Peyer's patch (tissue), 4 donors: ENCODE measurements around the gene TOMM22. TPM values are rescaled to one million over a fixed set of nuclear protein-coding genes. Genes with fewer than 3 reads are reported as not detected.

Source experiments
- DNase-seq, 3 donors: peaks; one replicate each; pipeline ENCODE4 v3.0.0-alpha.2; 2017 to 2019
- H3K27ac ChIP-seq, 4 donors: fragments of 200-600 bp; sonication (generic); one replicate each; pipeline ENCODE4 v1.5.1; 2016 to 2019
- H3K27me3 ChIP-seq, 2 donors: fragments of 200-600 bp; sonication (generic); one replicate each; pipeline ENCODE4 v1.5.1; 2019
- H3K36me3 ChIP-seq, 3 donors: fragments of 200-600 bp; sonication (generic); one replicate each; pipeline ENCODE4 v1.5.1; 2016 to 2019
- H3K4me1 ChIP-seq, 4 donors: fragments of 200-600 bp; sonication (generic); one replicate each; pipeline ENCODE4 v1.5.1; 2016 to 2019
- H3K4me3 ChIP-seq, 4 donors: fragments of 200-600 bp; sonication (generic); 1 replicate in 3 of 4; 2 replicates in 1 of 4; pipeline ENCODE4 v1.5.1; 2016 to 2019; ENCODE audit warnings: mild to moderate bottlenecking in 1 of 4
- H3K9me3 ChIP-seq, 4 donors: fragments of 200-600 bp; sonication (generic); one replicate each; pipeline ENCODE4 v1.5.1; 2016 to 2019; ENCODE audit warnings: mild to moderate bottlenecking in 1 of 4
- CTCF ChIP-seq, 6 experiments: fragments of 450-650 bp in 4 of 6; fragments of 200-600 bp in 2 of 6; sonication (generic) in 1 of 6; IDR thresholded peaks; one replicate each; pipeline ENCODE4 v1.5.1; 2017 to 2019; ENCODE audit warnings: antibody characterized with exemption in 6 of 6, mild to moderate bottlenecking in 3 of 6, moderate library complexity in 1 of 6
- POLR2A ChIP-seq, 2 donors: fragments of 450-650 bp; IDR thresholded peaks; one replicate each; pipeline ENCODE4 v1.5.1; 2017; ENCODE audit warnings: antibody characterized with exemption in 2 of 2, mild to moderate bottlenecking in 2 of 2, moderate library complexity in 2 of 2
- total RNA-seq, 4 donors: library from RNA; depleted of rRNA; stranded (reverse); fragments of >200 nt; gene quantifications; one replicate each; pipeline ENCODE4 v1.1.0, GENCODE V29; 2016

The TOMM22 gene
- total RNA-seq, 4 donors from 2014 or later, result 19.6 to 35.5 (median 28.9) TPM

GRCh38 chr22:38732251-38732815, 50.6 kb downstream of the TOMM22 start:
- TF ChIP-seq POLR2A (IDR thresholded peaks at IDR 0.05) (no peak), CTCF (IDR thresholded peaks at IDR 0.05) (no peak)
- H3K27ac ChIP-seq, result peak overlapping the region in 2 of 4 donors; percentile 72 to 85
- H3K27me3 ChIP-seq, result no peaks in the 10 kb centered on the region
- no peak overlapping the region for H3K4me3 ChIP-seq
- no peaks in the 10 kb centered on the region for H3K9me3 ChIP-seq
- DNase-seq, result no peak
- peaks cover 0 to 82% (median 2%) of the 10 kb centered on the region in 3 donors for H3K36me3 ChIP-seq
- peaks cover 0 to 34% (median 1%) of the 10 kb centered on the region in 4 donors for H3K4me1 ChIP-seq

- peaks cover 0 to 82% (median 0%) of the 10 kb centered on the region in 3 donors for H3K36me3 ChIP-seq
- H3K27me3 ChIP-seq, result no peaks in the 10 kb centered on the region
- H3K27ac ChIP-seq, result peak overlapping the region in 3 of 4 donors; percentile 67 to 85 (median 72)
- TF ChIP-seq POLR2A (IDR thresholded peaks at IDR 0.05), result no peak
- TF ChIP-seq CTCF (IDR thresholded peaks at IDR 0.05), result peak; percentile 54 to 86 (median 80)
- H3K4me1 ChIP-seq, result peaks cover 0 to 34% (median 1%) of the 10 kb centered on the region in 4 donors
- DNase-seq, result peak; percentile 56 to 85 (median 76)
- no peak overlapping the region for H3K4me3 ChIP-seq
- H3K9me3 ChIP-seq, result no peaks in the 10 kb centered on the region
These were observed 51.6 kb downstream of the TOMM22 start for GRCh38 chr22:38733329-38733723.

GRCh38 chr22:38733724-38734381, 52.1 kb downstream of the TOMM22 start:
- H3K4me1 ChIP-seq, result peaks cover 0 to 34% (median 1%) of the 10 kb centered on the region in 4 donors
- H3K4me3 ChIP-seq, result no peak overlapping the region
- H3K27ac ChIP-seq, result peak overlapping the region in 3 of 4 donors; percentile 67 to 85 (median 72)
- DNase-seq, result peak in 2 of 3 donors; percentile 58 to 66
- H3K27me3 ChIP-seq, result no peaks in the 10 kb centered on the region
- H3K36me3 ChIP-seq, result peaks cover 0 to 82% (median 0%) of the 10 kb centered on the region in 3 donors
- no peaks in the 10 kb centered on the region for H3K9me3 ChIP-seq
- TF ChIP-seq POLR2A (IDR thresholded peaks at IDR 0.05) (no peak), CTCF (IDR thresholded peaks at IDR 0.05) (peak in 2 of 6 experiments; percentile 32 to 37)

- Histone ChIP-seq H3K36me3 (peaks cover 0 to 82% (median 4%) of the 10 kb centered on the region in 3 donors), H3K4me3 (no peak overlapping the region), H3K27me3 (no peaks in the 10 kb centered on the region), H3K9me3 (no peaks in the 10 kb centered on the region), H3K4me1 (peaks cover 0 to 34% (median 1%) of the 10 kb centered on the region in 4 donors), H3K27ac (peak overlapping the region in 3 of 4 donors; percentile 67 to 85 (median 72))
- DNase-seq, result peak in 2 of 3 donors; percentile 47 to 72
- TF ChIP-seq POLR2A (IDR thresholded peaks at IDR 0.05) (no peak), CTCF (IDR thresholded peaks at IDR 0.05) (no peak)
These were observed 52.8 kb downstream of the TOMM22 start for GRCh38 chr22:38734421-38735100.

Other genes starting within 250 kb of the TOMM22 start
- not detected for gene KCNJ4, start 226.8 kb upstream of the TOMM22 start, total RNA-seq
- gene KDELR3, start 213.9 kb upstream of the TOMM22 start, total RNA-seq, result 10 to 100 TPM in 3 of 4 donors, 1 to 10 TPM in 1; 2.5 to 20.0 (median 16.6) TPM
- gene DDX17, start 175.6 kb upstream of the TOMM22 start, total RNA-seq, result 100 to 1,000 TPM; 583 to 733 (median 616) TPM
- 1 to 10 TPM in 1 of 4 donors, not detected in 3; 4.2 TPM for gene DMC1, start 111.8 kb upstream of the TOMM22 start, total RNA-seq
- gene FAM227A, start 25.6 kb upstream of the TOMM22 start, total RNA-seq, result 10 to 100 TPM in 1 of 4 donors, 1 to 10 TPM in 1, not detected in 2; 2.6 to 18.2 TPM
- 10 to 100 TPM in 2 of 4 donors, 1 to 10 TPM in 2; 6.6 to 19.5 (median 12.3) TPM for gene CBY1, start 25.3 kb upstream of the TOMM22 start, total RNA-seq
- 100 to 1,000 TPM in 3 of 4 donors, 10 to 100 TPM in 1; 77.6 to 156 (median 121) TPM for gene JOSD1, start 19.0 kb downstream of the TOMM22 start, total RNA-seq
- 100 to 1,000 TPM in 3 of 4 donors, 10 to 100 TPM in 1; 72.5 to 182 (median 131) TPM for gene GTPBP1, start 24.0 kb downstream of the TOMM22 start, total RNA-seq
- gene SUN2, start 74.0 kb downstream of the TOMM22 start, total RNA-seq, result 100 to 1,000 TPM; 171 to 291 (median 248) TPM
- gene DNAL4, start 112.2 kb downstream of the TOMM22 start, total RNA-seq, result 10 to 100 TPM in 3 of 4 donors, not detected in 1; 15.2 to 21.6 (median 16.2) TPM
- gene NPTXR, start 162.1 kb downstream of the TOMM22 start, total RNA-seq, result 1 to 10 TPM in 2 of 4 donors, under 1 TPM in 2; 0.53 to 2.8 (median 1.1) TPM
- gene CBX6, start 190.3 kb downstream of the TOMM22 start, total RNA-seq, result 10 to 100 TPM in 2 of 4 donors, 1 to 10 TPM in 2; 7.0 to 35.5 (median 10.7) TPM